H1 (cell line): ENCODE measurements around the gene SF3B2. TPM values are rescaled to one million over a fixed set of nuclear protein-coding genes. Genes with fewer than 3 reads are reported as not detected.

ENCODE experiments used
- CTCF ChIA-PET: fragments of 300-600 bp; sonication (Branson Sonifier 250); formaldehyde crosslinking; loops from one replicate; lab custom pipeline; 2021; ENCODE audit not compliant: partially characterized antibody; lab: Charles Lee
- POLR2A ChIA-PET: fragments of 300-600 bp; sonication (Branson Sonifier 250); formaldehyde crosslinking; loops from one replicate; lab custom pipeline; 2021; ENCODE audit warnings: inconsistent platforms; ENCODE audit not compliant: partially characterized antibody; lab: Charles Lee
- DNase-seq, 2 experiments: peaks; one replicate each; pipeline versions ENCODE4 v3.0.0 to v3.0.0-alpha.2; 2010 to 2022; ENCODE audit warnings: low spot score in 2 of 2, low read depth in 1 of 2, mixed read lengths in 1 of 2
- FAIRE-seq: peaks from 2 replicates; lab custom pipeline; 2011; peaks lifted over from hg19 to GRCh38; lab: Jason Lieb, UNC
- H2AFZ ChIP-seq: 2 replicates; pipeline ENCODE4 v1.8.1; 2012; ENCODE audit warnings: low read length, inconsistent platforms
- H2AK5ac ChIP-seq: 2 replicates; pipeline ENCODE4 v1.6.1; 2013; ENCODE audit warnings: low read depth, low read length
- H2BK120ac ChIP-seq: replicated peaks from 2 replicates; pipeline ENCODE3; 2013; ENCODE audit warnings: low read depth, low read length, inconsistent platforms
- H2BK12ac ChIP-seq: 2 replicates; pipeline ENCODE4 v1.6.1; 2013; ENCODE audit warnings: low read depth, low read length
- H2BK15ac ChIP-seq: 2 replicates; pipeline ENCODE4 v1.6.1; 2013; ENCODE audit warnings: low read length
- H2BK20ac ChIP-seq: 2 replicates; pipeline ENCODE4 v1.6.1; 2013; ENCODE audit warnings: low read length
- H2BK5ac ChIP-seq: 2 replicates; pipeline ENCODE4 v1.6.1; 2013; ENCODE audit warnings: low read depth, low read length
- H3K14ac ChIP-seq: 2 replicates; pipeline ENCODE4 v1.6.1; 2013; ENCODE audit warnings: inconsistent platforms; ENCODE audit not compliant: insufficient read length
- H3K18ac ChIP-seq: 2 replicates; pipeline ENCODE4 v1.6.1; 2013; ENCODE audit warnings: low read length; ENCODE audit errors: extremely low read depth
- H3K23ac ChIP-seq: 2 replicates; pipeline ENCODE4 v1.6.1; 2013; ENCODE audit warnings: inconsistent platforms; ENCODE audit not compliant: insufficient read length
- H3K23me2 ChIP-seq: 2 replicates; pipeline ENCODE4 v1.6.1; 2013; ENCODE audit warnings: low read depth, low read length
- H3K27ac ChIP-seq: 2 replicates; pipeline ENCODE4 v1.6.1; 2011; ENCODE audit warnings: low read depth, low read length, inconsistent platforms
- H3K27me3 ChIP-seq, 4 experiments: replicated peaks in 1 of 4; 1 replicate in 1 of 4; 2 replicates in 3 of 4; pipeline versions ENCODE4 v1.6.1 to v1.8.1; 2011 to 2013; ENCODE audit warnings: low read length in 3 of 4, mild to moderate bottlenecking in 3 of 4, inconsistent platforms in 2 of 4, mixed read lengths in 2 of 4, moderate library complexity in 1 of 4; ENCODE audit not compliant: control insufficient read depth in 3 of 4, insufficient read depth in 3 of 4; ENCODE audit errors: extremely low read depth in 1 of 4
- H3K36me3 ChIP-seq, 4 experiments: 2 replicates each; pipeline versions ENCODE4 v1.6.1 to v1.8.1; 2011 to 2013; ENCODE audit warnings: mild to moderate bottlenecking in 4 of 4, low read length in 3 of 4, moderate library complexity in 2 of 4, control low read depth in 1 of 4, inconsistent platforms in 1 of 4; ENCODE audit not compliant: insufficient read depth in 4 of 4, control insufficient read depth in 2 of 4
- H3K4ac ChIP-seq: replicated peaks from 2 replicates; pipeline ENCODE3; 2013; ENCODE audit warnings: low read length, low read depth, mixed read lengths, inconsistent platforms; ENCODE audit not compliant: insufficient read length
- H3K4me1 ChIP-seq, 4 experiments: replicated peaks in 1 of 4; 1 replicate in 1 of 4; 2 replicates in 3 of 4; pipeline versions ENCODE4 v1.6.1 to v1.8.1; 2011 to 2013; ENCODE audit warnings: low read length in 3 of 4, inconsistent platforms in 2 of 4, mixed read lengths in 1 of 4; ENCODE audit not compliant: insufficient read depth in 4 of 4, control insufficient read depth in 3 of 4
- H3K4me2 ChIP-seq, 2 experiments: 2 replicates each; pipeline versions ENCODE4 v1.6.1 to v1.8.1; 2011 to 2013; ENCODE audit warnings: low read depth in 2 of 2, low read length in 2 of 2, control low read depth in 1 of 2, inconsistent platforms in 1 of 2, mild to moderate bottlenecking in 1 of 2; ENCODE audit not compliant: insufficient read depth in 1 of 2
- H3K4me3 ChIP-seq, 4 experiments: fragments of 200-600, 300-600 bp in 1 of 4; sonication (generic), shearing (Covaris generic), sonication (Bioruptor Twin) in 1 of 4; 2 replicates each; pipeline versions ENCODE4 v1.5.1 to v1.8.1; 2011 to 2016; ENCODE audit warnings: low read length in 4 of 4, low read depth in 3 of 4, control low read depth in 2 of 4, inconsistent platforms in 2 of 4, mild to moderate bottlenecking in 2 of 4, mixed read lengths in 1 of 4, moderate library complexity in 1 of 4; ENCODE audit not compliant: insufficient read depth in 2 of 4; ENCODE audit errors: extremely low read depth in 1 of 4
- H3K56ac ChIP-seq: replicated peaks from 2 replicates; pipeline ENCODE3; 2013; ENCODE audit warnings: low read depth, mild to moderate bottlenecking, mixed read lengths, low read length, inconsistent platforms; ENCODE audit not compliant: insufficient read length
- H3K79me1 ChIP-seq: 2 replicates; pipeline ENCODE4 v1.6.1; 2013; ENCODE audit warnings: low read depth, low read length, control low read depth
- H3K79me2 ChIP-seq, 2 experiments: 2 replicates each; pipeline versions ENCODE4 v1.6.1 to v1.8.1; 2012 to 2013; ENCODE audit warnings: low read length in 2 of 2, mild to moderate bottlenecking in 2 of 2, inconsistent platforms in 1 of 2; ENCODE audit not compliant: insufficient read depth in 2 of 2, control insufficient read depth in 1 of 2
- H3K9ac ChIP-seq, 4 experiments: replicated peaks in 1 of 4; 1 replicate in 1 of 4; 2 replicates in 3 of 4; pipeline versions ENCODE4 v1.6.1 to v1.8.1; 2011 to 2013; ENCODE audit warnings: low read depth in 3 of 4, low read length in 3 of 4, control low read depth in 2 of 4, mild to moderate bottlenecking in 2 of 4, moderate library complexity in 2 of 4, inconsistent platforms in 1 of 4; ENCODE audit errors: extremely low read depth in 1 of 4
- H3K9me3 ChIP-seq, 2 experiments: 2 replicates each; pipeline versions ENCODE4 v1.6.1 to v1.8.1; 2012 to 2013; ENCODE audit warnings: mild to moderate bottlenecking in 2 of 2, moderate library complexity in 2 of 2, control low read depth in 1 of 2, inconsistent platforms in 1 of 2, low read depth in 1 of 2, low read length in 1 of 2, mixed read lengths in 1 of 2; ENCODE audit not compliant: insufficient read depth in 2 of 2
- H4K20me1 ChIP-seq, 2 experiments: replicated peaks in 1 of 2; 2 replicates each; pipeline versions ENCODE3 to v1.8.1; 2011 to 2013; ENCODE audit warnings: inconsistent platforms in 2 of 2, low read length in 2 of 2, mild to moderate bottlenecking in 1 of 2; ENCODE audit not compliant: insufficient read depth in 2 of 2, control insufficient read depth in 1 of 2
- H4K5ac ChIP-seq: 2 replicates; pipeline ENCODE4 v1.6.1; 2013; ENCODE audit warnings: low read length, low read depth, mixed read lengths, inconsistent platforms; ENCODE audit not compliant: insufficient read length
- H4K8ac ChIP-seq: 2 replicates; pipeline ENCODE4 v1.8.0; 2013; ENCODE audit warnings: mild to moderate bottlenecking, moderate library complexity, low read length, inconsistent platforms; ENCODE audit not compliant: insufficient read depth; ENCODE audit errors: extremely low read depth
- H4K91ac ChIP-seq: replicated peaks from 2 replicates; pipeline ENCODE3; 2013; ENCODE audit warnings: low read length, mixed read lengths, inconsistent platforms; ENCODE audit not compliant: insufficient read length
- EGR1 ChIP-seq: IDR thresholded peaks from 2 replicates; pipeline ENCODE4 v1.6.1; 2011; ENCODE audit warnings: low read depth, low read length, borderline replicate concordance
- EZH2 ChIP-seq: fragments of 200-600 bp; sonication (generic); IDR thresholded peaks from 2 replicates; pipeline ENCODE4 v1.7.1; 2012; ENCODE audit warnings: low read depth, mild to moderate bottlenecking, moderate library complexity, low read length, inconsistent platforms; ENCODE audit not compliant: severe bottlenecking
- FOSL1 ChIP-seq: IDR thresholded peaks from 2 replicates; pipeline ENCODE4 v1.6.1; 2011; ENCODE audit warnings: mild to moderate bottlenecking, low read depth, low read length, moderate library complexity; ENCODE audit not compliant: insufficient read depth
- GABPA ChIP-seq: IDR thresholded peaks from 2 replicates; pipeline ENCODE4 v1.6.1; 2011; ENCODE audit warnings: mild to moderate bottlenecking, low read length, moderate library complexity, borderline replicate concordance; ENCODE audit not compliant: insufficient read depth
- JUND ChIP-seq: IDR thresholded peaks from 2 replicates; pipeline ENCODE4 v1.6.1; 2011; ENCODE audit warnings: mild to moderate bottlenecking, improper control_type of control experiment, low read length
- PHF8 ChIP-seq: fragments of 200-600 bp; sonication (generic); conservative IDR thresholded peaks from 2 replicates; pipeline ENCODE4 v1.7.1; 2012; ENCODE audit warnings: low read depth, mild to moderate bottlenecking, inconsistent platforms, low read length, moderate library complexity
- SIRT6 ChIP-seq: IDR thresholded peaks from one replicate; pipeline ENCODE4 v1.7.1; 2012; ENCODE audit warnings: low read length, inconsistent platforms
- SUZ12 ChIP-seq: fragments of 200-600 bp; sonication (generic); IDR thresholded peaks from 2 replicates; pipeline ENCODE4 v1.6.1; 2012; ENCODE audit warnings: mild to moderate bottlenecking, inconsistent platforms, low read length, moderate library complexity, mixed read lengths
- TAF1 ChIP-seq: IDR thresholded peaks from 2 replicates; pipeline ENCODE4 v1.6.1; 2011; ENCODE audit warnings: mild to moderate bottlenecking, low read depth, low read length
- WGBS, 2 experiments: shearing (Covaris generic) in 1 of 2; methylation state at CpG; one replicate each; pipeline versions ENCODE4 v1.1.6 to v1.1.7; 2013 to 2015; ENCODE audit warnings: low lambda C conversion rate in 2 of 2, mixed read lengths in 2 of 2, inconsistent platforms in 1 of 2, low coverage in 1 of 2, missing lambda C conversion rate in 1 of 2; ENCODE audit not compliant: insufficient replicate concordance in 2 of 2, insufficient coverage in 1 of 2, insufficient read length in 1 of 2; ENCODE audit errors: extremely low coverage in 1 of 2, missing lambda C conversion rate in 1 of 2; 5-methylcytosine and 5-hydroxymethylcytosine counted together
- polyA plus RNA-seq, 7 experiments: library from polyadenylated mRNA; depleted of rRNA in 3 of 7; stranded (reverse) in 5 of 7; unstranded in 2 of 7; fragments of >200 nt in 5 of 7; fragments of 200-250 nt in 2 of 7; gene quantifications; 1 replicate in 5 of 7; 2 replicates in 1 of 7; 4 replicates in 1 of 7; pipeline versions ENCODE4 v1.2.1 to v1.2.3, GENCODE V29; 2011 to 2013; ENCODE audit warnings: missing spikeins in 2 of 7, mixed read lengths in 2 of 7
- total RNA-seq: library from RNA; stranded (reverse); fragmentation: NEBNext Ultra II Directional; extraction: Animal tissue kit (Norgen Biotek cat#: 25700); gene quantifications from 2 replicates; pipeline ENCODE4 v1.2.1, GENCODE V29; 2021
- TF ChIP-seq, protein P1 (sequence below): IDR thresholded peaks from 2 replicates; pipeline ENCODE4 v1.6.1; 2012; ENCODE audit warnings: inconsistent platforms
- TF ChIP-seq, protein P2 (sequence below): IDR thresholded peaks from 2 replicates; pipeline ENCODE4 v1.6.1; 2012; ENCODE audit warnings: inconsistent platforms

Gene SF3B2
- total and polyA plus RNA-seq, 2 of the 8 experiments (the other 6 are each of a cell fraction or from before 2014, with no cell fraction given), result 182 to 237 TPM

DNA sequence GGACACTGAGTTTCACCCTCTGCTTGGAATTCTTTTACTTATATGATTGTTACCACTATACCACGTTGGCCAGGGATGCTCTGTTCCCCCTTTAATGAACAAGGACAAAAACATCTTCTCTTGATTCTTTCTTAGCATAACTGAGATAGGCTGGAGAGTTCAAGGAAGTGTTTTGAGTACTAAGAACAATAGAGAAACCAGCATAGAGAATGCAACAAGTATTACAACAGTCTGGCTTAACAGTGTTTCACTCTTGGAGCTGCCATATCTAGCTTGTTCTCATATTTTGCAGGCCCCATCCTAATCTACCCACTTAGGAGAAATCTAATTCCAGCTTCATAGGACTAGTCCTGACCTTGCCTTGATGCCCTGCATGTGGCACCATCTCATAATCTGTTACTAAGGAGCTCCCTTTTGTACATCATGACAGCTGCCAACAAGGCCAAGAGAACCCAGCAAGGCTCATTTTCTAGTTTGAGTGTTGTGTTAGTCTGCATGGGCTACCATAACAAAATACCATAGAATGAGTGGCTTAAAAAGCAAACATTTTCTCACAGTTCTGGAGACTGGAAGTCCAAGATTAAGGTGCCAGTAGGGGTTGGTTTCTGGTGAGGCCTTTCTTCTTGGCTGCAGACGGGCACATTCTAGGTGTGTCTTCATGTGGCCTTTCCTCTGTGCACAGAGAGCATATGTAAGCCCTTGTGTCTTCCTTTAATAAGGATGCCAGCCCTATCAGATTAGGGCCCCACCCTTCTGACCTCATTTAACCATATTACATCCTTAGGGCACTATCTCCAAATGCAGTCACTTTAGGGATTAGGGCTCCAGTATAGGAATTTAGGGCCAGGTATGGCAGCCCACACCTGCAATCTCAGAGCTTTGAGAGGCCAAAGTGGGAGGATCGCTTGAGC, 55.7 kb downstream of the SF3B2 start:
- WGBS, 2 experiments, result 87% methylated on average over 3 of the region's 3 CpGs; no CpG with 5 or more reads in 1 of the 2 experiments
- Histone ChIP-seq H3K36me3 (no peaks in the 10 kb centered on the region), H4K8ac (no peak overlapping the region), H2BK120ac (no peak overlapping the region), H3K4me2 (no peak overlapping the region), H4K5ac (no peak overlapping the region), H3K14ac (no peak overlapping the region), H3K4me3 (no peak overlapping the region), H3K4me1 (peaks cover 7 to 18% (median 14%) of the 10 kb centered on the region in 4 experiments), H3K18ac (no peak overlapping the region), H3K9ac (no peak overlapping the region), H2BK12ac (no peak overlapping the region), H3K9me3 (no peaks in the 10 kb centered on the region), H3K23me2 (no peaks in the 10 kb centered on the region), H3K56ac (no peak overlapping the region), H2BK15ac (no peak overlapping the region), H3K79me1 (no peaks in the 10 kb centered on the region), H3K27me3 (no peaks in the 10 kb centered on the region), H4K91ac (no peak overlapping the region), H4K20me1 (no peaks in the 10 kb centered on the region), H2AFZ (no peak overlapping the region), H2AK5ac (no peak overlapping the region), H3K79me2 (no peaks in the 10 kb centered on the region), H2BK5ac (no peak overlapping the region), H3K23ac (no peak overlapping the region), H2BK20ac (no peak overlapping the region; the same call in 1 of the 2 replicates), H3K4ac (no peak overlapping the region), H3K27ac (no peak overlapping the region)
- ChIA-PET POLR2A (interaction anchor here (1.2 to 1.3 kb wide), 2 partner anchors 12 to 37 kb away, joined by 3 read pairs; partner anchors contain the start of gene PACS1), CTCF (interaction anchor here (0.7 to 1.9 kb wide), 7 partner anchors 9 to 223 kb away, joined by 3 to 7 read pairs (median 3); no protein-coding TSS in a partner anchor)
- DNase-seq (no peak), FAIRE-seq (no peak)
- TF ChIP-seq EGR1 (no peak), JUND (no peak), SIRT6 (no peak), EZH2 (no peak), TAF1 (no peak), GABPA (no peak), SUZ12 (no peak), PHF8 (no peak), FOSL1 (no peak)
- TF ChIP-seq, protein P1, sequence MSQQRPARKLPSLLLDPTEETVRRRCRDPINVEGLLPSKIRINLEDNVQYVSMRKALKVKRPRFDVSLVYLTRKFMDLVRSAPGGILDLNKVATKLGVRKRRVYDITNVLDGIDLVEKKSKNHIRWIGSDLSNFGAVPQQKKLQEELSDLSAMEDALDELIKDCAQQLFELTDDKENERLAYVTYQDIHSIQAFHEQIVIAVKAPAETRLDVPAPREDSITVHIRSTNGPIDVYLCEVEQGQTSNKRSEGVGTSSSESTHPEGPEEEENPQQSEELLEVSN, result no peak
- TF ChIP-seq, protein P2, sequence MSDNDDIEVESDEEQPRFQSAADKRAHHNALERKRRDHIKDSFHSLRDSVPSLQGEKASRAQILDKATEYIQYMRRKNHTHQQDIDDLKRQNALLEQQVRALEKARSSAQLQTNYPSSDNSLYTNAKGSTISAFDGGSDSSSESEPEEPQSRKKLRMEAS, result no peak
